ENCODE data around the gene CKS1B. TPM values are rescaled to one million over a fixed set of nuclear protein-coding genes. Genes with fewer than 3 reads are reported as not detected.

CKS1B gene
- total RNA-seq, 1 donor, result 23.2 TPM

DNA sequence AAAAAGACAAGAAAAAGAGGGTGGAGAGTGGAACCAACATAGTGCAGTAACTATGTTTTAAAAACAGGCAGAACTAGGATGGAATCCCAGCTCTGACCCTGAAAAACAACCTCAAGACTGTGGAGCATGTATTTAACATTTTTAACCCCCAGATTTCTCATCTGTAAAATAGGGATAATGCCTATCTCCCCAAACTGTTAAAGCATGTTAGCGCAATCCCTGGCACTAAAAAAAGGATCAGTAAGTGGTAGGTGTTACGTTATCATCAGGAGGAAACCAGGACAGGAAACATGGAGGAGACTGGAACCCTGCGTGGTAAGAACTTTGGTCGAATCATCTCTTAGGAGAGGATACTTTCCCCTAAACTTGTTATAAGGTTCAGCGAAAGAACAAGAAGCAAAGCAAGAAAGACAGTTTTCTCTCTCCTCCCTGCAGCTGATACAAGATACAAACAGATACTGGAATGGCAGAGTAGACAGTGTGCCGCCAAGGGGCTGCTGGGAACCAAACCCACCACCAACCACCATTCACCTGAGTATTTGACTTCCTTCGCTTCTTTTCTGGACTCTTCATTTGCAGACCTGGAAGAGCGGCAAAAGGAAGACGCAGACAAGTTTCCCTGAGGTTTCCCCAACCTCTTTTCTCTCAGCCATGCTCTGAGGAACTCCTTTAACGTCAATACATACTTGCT, 13.9 kb upstream of the CKS1B start:
- DNase-seq (ENCODE audit: insufficient read length, low spot score, missing footprints), result peak; percentile 90
- H2AFZ ChIP-seq (ENCODE audit: low read length), result no peak overlapping the region

DNA sequence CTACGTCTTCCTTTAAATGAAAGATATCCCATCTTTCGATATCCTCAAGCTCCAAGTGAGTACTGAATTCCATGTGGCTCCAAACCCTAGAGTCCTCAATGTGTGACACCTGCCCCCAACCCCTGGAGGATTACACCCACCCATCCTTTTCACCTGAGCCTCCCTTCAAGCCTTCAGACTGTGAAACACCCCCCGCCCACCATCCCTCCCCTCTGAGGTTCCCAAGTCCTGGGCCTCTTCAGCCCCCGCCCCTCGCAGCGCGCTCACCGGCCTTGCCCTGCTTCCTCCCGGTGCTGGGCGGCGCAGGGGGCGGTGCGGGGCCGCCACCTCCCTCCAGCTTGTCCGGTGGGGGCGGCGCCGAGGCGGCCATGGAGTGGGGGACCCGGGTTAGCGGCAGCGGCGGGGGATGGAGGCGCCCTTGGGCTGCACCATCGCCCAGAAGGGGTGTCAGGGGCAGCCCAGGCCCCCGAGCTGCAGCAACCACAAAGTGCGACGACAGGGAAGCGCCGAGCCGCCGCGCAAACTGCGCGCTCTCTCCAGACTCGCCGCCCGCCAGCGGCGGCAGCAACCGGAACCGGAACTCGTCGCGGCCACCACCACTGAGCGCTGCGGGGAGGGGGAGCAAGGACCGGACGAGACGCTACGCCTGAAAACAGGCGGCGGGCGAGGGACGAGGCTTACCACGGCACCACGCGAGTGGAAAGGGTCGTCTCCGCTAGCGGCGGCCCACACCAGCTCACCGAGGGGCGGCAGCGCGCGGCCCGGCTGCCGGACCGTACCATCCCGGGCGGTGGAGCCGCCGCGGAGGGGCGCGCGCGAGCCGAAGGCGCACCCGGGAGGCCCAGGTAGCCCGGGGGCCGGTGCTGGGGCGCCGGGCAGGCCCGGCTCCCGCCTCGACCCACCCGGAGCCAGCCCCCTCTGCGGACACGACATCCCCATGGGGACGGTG, 13.0 kb upstream of the CKS1B start, which contains the start of gene PYGO2:
PYGO2 (minus strand) TSS at position 576 of the 949 bp plus-strand sequence; CDS start at position 370, 206 bp downstream.
- Histone ChIP-seq H4K20me1 (ENCODE audit: insufficient read depth, low read length) (peaks cover 15% of the 10 kb centered on the region), H3K36me3 (ENCODE audit: insufficient read depth, low read length) (peaks cover 55% of the 10 kb centered on the region), H3K4me3 (ENCODE audit: insufficient read depth, low read length) (peak within 1 kb of the TSS; percentile 87), H2AFZ (ENCODE audit: low read length) (peak within 1 kb of the TSS; percentile 62), H3K27ac (ENCODE audit: low read depth, low read length) (peak within 1 kb of the TSS; percentile 66), H3K9me3 (ENCODE audit: low read depth, low read length) (no peaks in the 10 kb centered on the region), H3K4me2 (ENCODE audit: insufficient read depth, low read length) (peak within 1 kb of the TSS; percentile 98), H3K4me1 (ENCODE audit: insufficient read depth, low read length) (peaks cover 25% of the 10 kb centered on the region), H3K27me3 (ENCODE audit: insufficient read depth, low read length) (no peaks in the 10 kb centered on the region), H3K79me2 (ENCODE audit: insufficient read depth, low read length) (peaks cover 28% of the 10 kb centered on the region)
- peak; percentile 43 for TF ChIP-seq CTCF (IDR thresholded peaks at IDR 0.05; ENCODE audit: extremely low read depth, low read depth, low read length)
- peak; percentile 98 for DNase-seq (ENCODE audit: insufficient read length, low spot score, missing footprints)

More for the DNA sequence above, 13.9 kb upstream of the CKS1B start:
- Histone ChIP-seq H3K4me1 (ENCODE audit: insufficient read depth, low read length) (peaks cover 31% of the 10 kb centered on the region), H3K27me3 (ENCODE audit: insufficient read depth, low read length) (no peaks in the 10 kb centered on the region), H3K27ac (ENCODE audit: low read depth, low read length) (peak overlapping the region; percentile 24), H4K20me1 (ENCODE audit: insufficient read depth, low read length) (peaks cover 10% of the 10 kb centered on the region), H3K9me3 (ENCODE audit: low read depth, low read length) (no peaks in the 10 kb centered on the region), H3K4me2 (ENCODE audit: insufficient read depth, low read length) (peak overlapping the region; percentile 98), H3K4me3 (ENCODE audit: insufficient read depth, low read length) (peak overlapping the region; percentile 87), H3K79me2 (ENCODE audit: insufficient read depth, low read length) (peaks cover 19% of the 10 kb centered on the region), H3K36me3 (ENCODE audit: insufficient read depth, low read length) (peaks cover 46% of the 10 kb centered on the region)
- TF ChIP-seq CTCF (IDR thresholded peaks at IDR 0.05; ENCODE audit: extremely low read depth, low read depth, low read length), result no peak

DNA sequence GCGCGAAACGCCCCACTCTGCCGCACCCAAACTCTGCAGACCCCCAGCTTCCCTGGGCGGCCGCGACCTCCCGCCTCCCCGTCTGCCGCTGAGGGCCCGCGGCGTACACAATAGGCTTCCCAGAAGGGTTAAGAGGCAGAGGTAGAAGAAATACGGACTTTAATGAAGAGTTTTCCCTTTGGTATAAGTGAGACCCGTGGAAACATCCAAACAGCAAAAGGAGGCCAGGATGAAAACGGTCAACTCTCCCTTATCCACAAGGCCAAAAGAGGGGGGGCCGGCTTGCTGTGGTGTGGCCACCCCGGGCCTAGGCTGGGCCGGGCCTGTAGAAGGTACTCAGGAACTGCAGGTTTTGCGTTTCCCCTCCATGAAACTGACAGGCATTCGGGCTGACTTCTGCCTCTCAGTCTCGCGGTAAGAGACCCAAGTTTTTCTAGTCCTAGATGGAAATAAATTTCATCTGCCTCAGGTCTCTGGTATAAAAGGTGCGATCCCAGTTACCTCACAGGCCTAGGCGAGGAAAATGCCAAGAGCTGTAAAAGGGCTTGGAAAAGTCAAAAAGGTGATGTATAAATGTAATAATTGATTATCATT, 12.2 kb upstream of the CKS1B start:
- DNase-seq (ENCODE audit: insufficient read length, low spot score, missing footprints), result peak; percentile 74
- H3K79me2 ChIP-seq (ENCODE audit: insufficient read depth, low read length), result peaks cover 35% of the 10 kb centered on the region

More for the DNA sequence above, 12.2 kb upstream of the CKS1B start:
- Histone ChIP-seq H3K36me3 (ENCODE audit: insufficient read depth, low read length) (peaks cover 63% of the 10 kb centered on the region), H3K4me3 (ENCODE audit: insufficient read depth, low read length) (peak overlapping the region; percentile 87), H3K9me3 (ENCODE audit: low read depth, low read length) (no peaks in the 10 kb centered on the region), H4K20me1 (ENCODE audit: insufficient read depth, low read length) (peaks cover 21% of the 10 kb centered on the region), H3K4me2 (ENCODE audit: insufficient read depth, low read length) (peak overlapping the region; percentile 98), H3K27me3 (ENCODE audit: insufficient read depth, low read length) (no peaks in the 10 kb centered on the region), H3K4me1 (ENCODE audit: insufficient read depth, low read length) (peaks cover 19% of the 10 kb centered on the region), H2AFZ (ENCODE audit: low read length) (no peak overlapping the region), H3K27ac (ENCODE audit: low read depth, low read length) (peak overlapping the region; percentile 66)
- no peak for TF ChIP-seq CTCF (IDR thresholded peaks at IDR 0.05; ENCODE audit: extremely low read depth, low read depth, low read length)
